KMS-11 (cell line): Measurements from ENCODE around the gene IL4.

Source experiments
- H2AFZ ChIP-seq: fragments of 200-600 bp; sonication (generic); 2 replicates; pipeline ENCODE4 v1.6.1; 2016; ENCODE audit warnings: antibody characterized with exemption, mixed run types, low read depth
- H3K27ac ChIP-seq: fragments of 200-600 bp; sonication (generic); 2 replicates; pipeline ENCODE4 v1.6.1; 2016; ENCODE audit warnings: mild to moderate bottlenecking, mixed run types
- H3K27me3 ChIP-seq: fragments of 200-600 bp; sonication (generic); 2 replicates; pipeline ENCODE4 v1.6.1; 2017; ENCODE audit warnings: mild to moderate bottlenecking, low read depth, mixed run types, moderate library complexity; ENCODE audit not compliant: insufficient read depth
- H3K36me3 ChIP-seq: fragments of 200-600 bp; sonication (generic); 2 replicates; pipeline ENCODE4 v1.6.1; 2017; ENCODE audit warnings: mild to moderate bottlenecking, mixed run types; ENCODE audit not compliant: insufficient read depth
- H3K4me1 ChIP-seq: fragments of 200-600 bp; sonication (generic); 2 replicates; pipeline ENCODE4 v1.6.1; 2016; ENCODE audit warnings: mild to moderate bottlenecking, low read depth, mixed run types; ENCODE audit not compliant: poor library complexity, severe bottlenecking
- H3K4me2 ChIP-seq: fragments of 200-600 bp; sonication (generic); 2 replicates; pipeline ENCODE4 v1.7.0; 2016; ENCODE audit warnings: mild to moderate bottlenecking, mixed run types
- H3K4me3 ChIP-seq: fragments of 200-600 bp; sonication (generic); IDR thresholded peaks from 2 replicates; pipeline ENCODE4 v1.6.1; 2017; ENCODE audit warnings: low read depth, low read length, mixed read lengths; ENCODE audit not compliant: insufficient read depth
- H3K79me2 ChIP-seq: fragments of 200-600 bp; sonication (generic); 2 replicates; pipeline ENCODE4 v1.6.1; 2016; ENCODE audit warnings: low read depth, mixed run types; ENCODE audit not compliant: insufficient read depth
- H3K9ac ChIP-seq: fragments of 200-600 bp; sonication (generic); 2 replicates; pipeline ENCODE4 v1.6.1; 2016; ENCODE audit warnings: mild to moderate bottlenecking, mixed run types
- H4K20me1 ChIP-seq: fragments of 200-600 bp; sonication (generic); 2 replicates; pipeline ENCODE4 v1.6.1; 2016; ENCODE audit warnings: mild to moderate bottlenecking, mixed run types; ENCODE audit not compliant: insufficient read depth
- CTCF ChIP-seq: fragments of 200-600 bp; sonication (generic); conservative IDR thresholded peaks from 2 replicates; pipeline ENCODE4 v1.6.1; 2017; ENCODE audit warnings: low read depth, mild to moderate bottlenecking, antibody characterized with exemption, low read length, moderate library complexity, mixed read lengths

The IL4 gene

GRCh38 chr5:132663771-132664695 is 9.8 kb upstream of the IL4 start:
- H4K20me1 ChIP-seq: no peaks in the 10 kb centered on the region
- no peak overlapping the region for H3K9ac ChIP-seq
- H3K4me2 ChIP-seq: no peak overlapping the region
- no peak overlapping the region for H3K4me3 ChIP-seq
- H3K36me3 ChIP-seq: no peaks in the 10 kb centered on the region
- no peak for TF ChIP-seq CTCF
- peaks cover 12% of the 10 kb centered on the region for H3K4me1 ChIP-seq
- H3K27me3 ChIP-seq: no peaks in the 10 kb centered on the region
- H2AFZ ChIP-seq: no peak overlapping the region
- no peaks in the 10 kb centered on the region for H3K79me2 ChIP-seq
- no peak overlapping the region for H3K27ac ChIP-seq

- no peaks in the 10 kb centered on the region for H3K79me2 ChIP-seq
Observed at GRCh38 chr5:132664696-132665209, 9.0 kb upstream of the IL4 start.

GRCh38 chr5:132665574-132666080 is 8.2 kb upstream of the IL4 start:
- Histone ChIP-seq H4K20me1 (no peaks in the 10 kb centered on the region), H3K79me2 (no peaks in the 10 kb centered on the region), H3K9ac (no peak overlapping the region), H3K4me1 (peaks cover 12% of the 10 kb centered on the region), H2AFZ (no peak overlapping the region), H3K4me3 (no peak overlapping the region), H3K27me3 (no peaks in the 10 kb centered on the region), H3K36me3 (no peaks in the 10 kb centered on the region), H3K4me2 (no peak overlapping the region), H3K27ac (no peak overlapping the region)
- TF ChIP-seq CTCF: no peak

More at GRCh38 chr5:132664696-132665209, 9.0 kb upstream of the IL4 start:
- Histone ChIP-seq H3K27me3 (no peaks in the 10 kb centered on the region), H4K20me1 (no peaks in the 10 kb centered on the region), H3K4me1 (peaks cover 12% of the 10 kb centered on the region), H3K36me3 (no peaks in the 10 kb centered on the region), H3K27ac (no peak overlapping the region), H3K9ac (no peak overlapping the region), H2AFZ (no peak overlapping the region), H3K4me3 (no peak overlapping the region), H3K4me2 (no peak overlapping the region)
- TF ChIP-seq CTCF: no peak

- Histone ChIP-seq H3K9ac (no peak overlapping the region), H3K27me3 (no peaks in the 10 kb centered on the region), H3K36me3 (no peaks in the 10 kb centered on the region), H3K79me2 (no peaks in the 10 kb centered on the region), H3K4me3 (no peak overlapping the region), H3K27ac (no peak overlapping the region), H3K4me2 (no peak overlapping the region), H3K4me1 (peaks cover 12% of the 10 kb centered on the region), H4K20me1 (no peaks in the 10 kb centered on the region), H2AFZ (no peak overlapping the region)
- TF ChIP-seq CTCF: no peak
Observed at GRCh38 chr5:132666310-132667123, 7.3 kb upstream of the IL4 start.
